Ectodermal cell (in vitro differentiated cells): Measurements from ENCODE around the gene NOP16.
A peak's percentile ranks its signal among the peaks of the same experiment; 100 is the strongest.

Source experiments
- H3K27ac ChIP-seq: 2 replicates; pipeline ENCODE4 v1.7.0; 2013; ENCODE audit warnings: mild to moderate bottlenecking, low read depth, low read length; ENCODE audit not compliant: insufficient read depth, poor library complexity, severe bottlenecking
- H3K27me3 ChIP-seq: 2 replicates; pipeline ENCODE4 v1.7.0; 2013; ENCODE audit warnings: mild to moderate bottlenecking, low read length; ENCODE audit not compliant: insufficient read depth, control insufficient read depth, poor library complexity, severe bottlenecking
- H3K36me3 ChIP-seq: one replicate; pipeline ENCODE4 v1.7.0; 2013; ENCODE audit warnings: low read length; ENCODE audit not compliant: control insufficient read depth, insufficient read depth
- H3K4me1 ChIP-seq: one replicate; pipeline ENCODE4 v1.7.0; 2013; ENCODE audit warnings: low read length; ENCODE audit not compliant: control insufficient read depth, insufficient read depth
- H3K4me3 ChIP-seq: 2 replicates; pipeline ENCODE4 v1.7.0; 2013; ENCODE audit warnings: low read depth, low read length, control low read depth; ENCODE audit not compliant: insufficient read depth
- H3K9me3 ChIP-seq: 2 replicates; pipeline ENCODE4 v1.7.0; 2013; ENCODE audit warnings: mild to moderate bottlenecking, low read length, moderate library complexity; ENCODE audit not compliant: control insufficient read depth
- WGBS, 2 experiments: methylation state at CpG; one replicate each; pipeline ENCODE4 v1.1.7; 2013; ENCODE audit warnings: missing lambda C conversion rate in 2 of 2; 5-methylcytosine and 5-hydroxymethylcytosine counted together

NOP16 gene

DNA sequence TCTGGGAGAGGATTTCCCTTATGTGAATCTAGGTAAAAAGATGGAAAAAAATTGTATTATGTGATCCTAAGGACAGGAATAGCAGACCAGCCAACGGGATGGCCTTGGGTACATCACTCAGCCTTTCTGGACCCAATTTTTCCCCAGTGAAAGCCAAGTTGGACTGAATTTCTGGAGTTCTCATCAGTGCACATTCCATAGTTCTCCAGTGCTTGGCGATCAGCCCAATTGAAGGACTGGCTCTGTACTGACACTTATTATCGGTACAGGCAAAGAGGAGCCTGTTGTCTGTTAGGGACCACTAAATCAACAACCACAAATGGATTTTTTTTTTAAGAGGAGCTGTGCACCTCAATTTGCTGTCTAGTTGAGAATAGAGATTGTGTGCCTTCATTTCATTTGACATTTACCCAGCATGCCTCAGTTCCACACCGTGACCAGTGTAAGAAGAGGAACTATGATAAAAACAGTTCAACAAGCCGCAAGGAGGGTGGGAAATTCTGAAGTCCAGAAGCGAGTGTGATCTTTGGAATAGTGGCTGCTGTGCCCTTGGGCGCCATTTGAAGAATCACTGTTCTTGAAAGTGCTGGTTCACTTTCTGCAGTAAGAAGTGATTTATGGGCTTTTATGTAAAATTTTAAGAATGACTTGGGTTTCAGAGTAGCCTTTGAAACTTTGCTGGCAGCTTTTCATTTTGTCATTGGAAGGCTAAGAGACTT, 15.1 kb downstream of the NOP16 start:
- H3K4me1 ChIP-seq, result no peaks in the 10 kb centered on the region
- WGBS, 2 experiments, result 94 to 95% methylated on average over 7 of the region's 7 CpGs
- H3K36me3 ChIP-seq, result no peaks in the 10 kb centered on the region
- no peak overlapping the region for H3K4me3 ChIP-seq
- no peaks in the 10 kb centered on the region for H3K27me3 ChIP-seq
- no peaks in the 10 kb centered on the region for H3K9me3 ChIP-seq
- H3K27ac ChIP-seq, result no peak overlapping the region

DNA sequence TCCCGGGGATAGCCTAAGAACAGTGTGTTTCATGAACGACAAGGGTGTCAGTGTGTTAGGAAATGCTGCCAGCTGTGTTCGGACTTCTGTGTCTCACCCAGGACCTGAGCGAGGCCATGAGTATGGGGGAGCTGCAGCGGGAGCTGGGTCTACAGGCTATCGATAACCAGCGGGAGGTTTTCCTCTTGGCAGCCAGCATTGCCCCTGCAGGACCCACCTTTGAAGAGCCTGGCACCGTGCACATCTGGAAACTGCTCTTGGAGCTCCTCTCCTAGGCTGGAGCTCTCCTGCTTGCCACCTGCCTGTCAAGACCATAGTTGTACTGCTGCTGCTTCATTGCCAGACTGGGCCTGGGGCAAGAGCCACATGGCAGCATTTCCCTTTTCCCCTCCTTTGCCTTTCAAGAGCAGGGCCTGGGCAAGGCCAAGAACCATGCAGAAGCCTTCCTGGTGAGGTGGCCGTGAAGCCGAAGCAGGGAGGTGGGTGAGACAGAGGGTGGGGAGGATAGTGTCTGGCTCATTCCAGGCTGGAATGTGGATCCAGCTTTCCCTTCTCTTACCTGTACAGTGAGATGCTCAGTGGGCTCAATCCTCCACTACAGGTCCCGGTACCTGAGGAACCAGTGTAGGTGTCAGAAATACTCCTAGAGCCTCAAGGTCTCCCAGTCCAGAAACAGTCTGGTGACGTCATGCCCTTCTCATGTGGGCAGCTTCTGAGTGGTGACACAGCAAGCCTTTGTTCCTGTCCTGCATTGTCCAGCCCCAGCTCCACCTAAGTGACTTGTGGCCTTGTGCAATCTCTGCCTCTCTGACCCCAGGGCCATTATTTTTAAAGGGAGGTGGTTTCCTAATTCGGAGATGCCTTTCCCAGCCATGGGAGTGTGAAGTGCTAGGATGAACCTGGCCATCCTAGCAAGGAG, 16.5 kb downstream of the NOP16 start:
- Histone ChIP-seq H3K4me3 (no peak overlapping the region), H3K36me3 (peaks cover 6% of the 10 kb centered on the region), H3K27ac (no peak overlapping the region), H3K9me3 (no peaks in the 10 kb centered on the region), H3K27me3 (peaks cover 6% of the 10 kb centered on the region), H3K4me1 (no peaks in the 10 kb centered on the region)
- 93 to 94% methylated on average over 13 of the region's 13 CpGs for WGBS, 2 experiments

DNA sequence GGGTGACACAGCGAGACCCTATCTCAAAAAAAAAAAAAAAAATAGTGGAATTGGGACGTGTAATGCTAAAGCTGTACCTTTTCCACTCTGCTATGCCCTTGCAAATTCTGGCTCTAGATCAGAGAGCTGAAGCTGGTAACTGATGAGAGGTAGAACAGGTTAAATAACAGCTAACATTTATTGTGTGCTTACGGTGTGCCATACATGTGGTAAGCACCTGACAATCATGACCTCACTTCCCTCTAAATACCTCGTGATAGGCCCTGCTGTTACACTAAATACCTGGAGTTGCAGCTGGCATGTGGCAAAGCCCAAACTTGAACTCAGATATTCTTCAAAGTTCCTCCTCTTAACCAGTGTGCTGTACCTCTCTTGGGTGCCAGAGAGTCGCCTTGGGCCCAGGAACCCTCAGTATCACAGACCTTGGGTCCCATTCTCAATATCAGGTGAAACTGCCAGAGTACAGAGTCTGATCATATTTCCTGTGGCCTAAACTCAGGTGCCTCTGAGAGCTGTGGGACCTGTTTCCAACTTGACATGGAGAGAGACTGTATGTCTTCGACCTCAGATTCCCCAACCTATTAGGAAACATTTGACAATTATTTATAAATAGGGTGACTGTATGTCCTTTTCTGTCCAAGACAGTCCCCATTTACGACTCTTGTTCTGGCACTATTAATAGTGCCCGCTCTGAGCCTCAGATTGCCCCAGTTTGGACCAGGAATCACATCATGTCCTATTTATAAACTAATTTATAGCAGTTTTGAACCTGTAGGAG, 18.3 kb downstream of the NOP16 start:
- H3K27me3 ChIP-seq, result peaks cover 24% of the 10 kb centered on the region
- no peaks in the 10 kb centered on the region for H3K9me3 ChIP-seq
- H3K36me3 ChIP-seq, result peaks cover 6% of the 10 kb centered on the region
- H3K27ac ChIP-seq, result no peak overlapping the region
- no peaks in the 10 kb centered on the region for H3K4me1 ChIP-seq
- WGBS, 2 experiments, result 92 to 94% methylated on average over 8 of the region's 8 CpGs
- H3K4me3 ChIP-seq, result no peak overlapping the region

DNA sequence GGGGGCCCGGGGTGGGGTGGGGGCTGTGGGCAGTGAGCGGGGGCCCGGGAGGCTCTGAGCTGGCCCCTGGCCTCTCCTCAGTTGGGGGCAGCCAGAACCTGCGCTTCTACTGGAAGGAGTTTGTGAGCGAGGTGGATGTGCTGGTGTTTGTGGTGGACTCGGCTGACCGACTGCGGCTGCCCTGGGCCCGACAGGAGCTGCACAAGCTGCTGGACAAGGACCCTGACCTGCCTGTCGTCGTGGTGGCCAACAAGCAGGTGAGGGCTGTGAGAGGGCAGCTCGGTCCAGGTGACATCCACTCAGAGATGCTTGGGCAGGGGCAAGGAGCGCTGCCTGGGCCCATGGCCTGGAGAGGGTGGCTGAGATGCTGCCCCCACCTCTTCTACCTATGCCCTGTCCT, 19.7 kb downstream of the NOP16 start:
- Histone ChIP-seq H3K9me3 (no peaks in the 10 kb centered on the region), H3K27me3 (peaks cover 38% of the 10 kb centered on the region), H3K4me3 (no peak overlapping the region), H3K36me3 (peaks cover 6% of the 10 kb centered on the region), H3K4me1 (no peaks in the 10 kb centered on the region), H3K27ac (no peak overlapping the region)
- WGBS, 2 experiments, result 92 to 95% methylated on average over 13 of the region's 13 CpGs

DNA sequence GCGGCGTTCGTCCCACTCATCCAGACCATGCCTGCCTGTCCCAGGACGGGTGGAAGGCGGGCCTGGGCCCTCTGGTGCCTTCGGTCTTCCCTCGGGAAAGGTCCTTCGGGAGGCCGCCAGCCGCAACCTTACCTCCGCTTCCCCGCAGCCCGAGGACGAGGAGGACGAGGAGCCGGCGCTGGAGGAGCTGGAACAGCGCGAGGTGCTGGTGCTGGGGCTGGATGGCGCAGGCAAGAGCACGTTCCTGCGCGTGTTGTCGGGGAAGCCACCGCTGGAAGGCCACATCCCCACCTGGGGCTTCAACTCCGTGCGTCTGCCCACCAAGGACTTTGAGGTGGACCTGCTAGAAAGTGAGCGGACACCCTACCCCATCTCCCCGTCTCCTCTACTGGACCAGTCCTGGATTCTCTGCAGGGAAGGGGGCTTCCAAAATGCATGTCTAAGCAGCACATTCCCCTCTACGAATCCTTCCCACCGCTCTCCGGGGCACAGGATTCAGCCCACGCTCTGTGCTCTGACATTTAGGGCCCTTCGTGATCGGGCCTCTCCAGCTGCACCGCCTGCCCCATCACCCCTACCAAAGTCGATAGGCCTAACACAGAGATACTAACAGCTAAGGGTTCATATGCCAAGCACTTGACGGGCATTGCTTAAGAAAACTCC, 22.0 kb downstream of the NOP16 start:
- 30% methylated on average over 38 of the region's 38 CpGs for WGBS, 2 experiments
- no peak overlapping the region for H3K27ac ChIP-seq
- H3K36me3 ChIP-seq, result peaks cover 6% of the 10 kb centered on the region
- H3K4me1 ChIP-seq, result no peaks in the 10 kb centered on the region
- no peaks in the 10 kb centered on the region for H3K9me3 ChIP-seq
- H3K27me3 ChIP-seq, result peaks cover 59% of the 10 kb centered on the region
- H3K4me3 ChIP-seq, result peak overlapping the region; percentile 70

DNA sequence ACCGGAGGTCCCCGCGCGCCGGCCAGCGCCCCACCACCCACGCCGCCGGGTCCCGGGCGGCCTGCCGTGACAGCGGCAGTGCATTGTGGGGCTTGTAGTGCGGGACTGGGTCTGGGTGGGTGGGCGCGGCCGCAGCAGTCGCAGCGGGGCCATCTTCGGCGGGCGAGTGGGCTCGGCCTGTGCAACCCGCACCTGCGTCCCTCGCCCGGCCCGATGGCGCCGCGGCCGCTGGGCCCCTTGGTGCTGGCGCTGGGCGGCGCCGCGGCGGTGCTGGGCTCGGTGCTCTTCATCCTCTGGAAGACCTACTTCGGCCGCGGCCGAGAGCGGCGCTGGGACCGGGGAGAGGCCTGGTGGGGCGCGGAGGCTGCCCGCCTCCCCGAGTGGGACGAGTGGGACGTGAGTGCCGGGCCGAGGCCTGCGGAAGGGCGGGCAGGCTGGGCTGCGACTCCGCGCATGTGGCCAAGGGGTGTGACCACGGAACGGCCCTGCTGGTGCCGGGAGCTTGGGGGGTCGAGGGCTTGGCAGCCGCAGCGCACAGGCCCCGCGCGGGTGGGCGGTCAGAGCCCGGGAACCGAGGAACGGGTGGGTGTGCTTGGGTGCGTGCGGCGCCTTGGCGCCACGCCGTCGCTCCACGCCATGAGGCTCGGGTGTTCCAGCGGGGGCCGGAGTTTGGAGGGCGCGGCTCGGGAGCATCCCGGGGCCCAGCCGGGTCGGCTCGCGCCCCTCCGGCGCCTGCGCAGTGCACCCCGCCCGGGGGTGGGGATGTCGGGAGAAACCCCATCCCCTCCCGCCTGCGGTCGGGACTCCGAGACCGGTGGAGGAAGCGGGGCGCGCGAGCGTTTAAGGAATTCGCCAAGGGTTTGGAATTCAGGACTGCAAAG, 22.8 kb downstream of the NOP16 start, which contains the start of gene ARL10:
ARL10 (plus strand) TSS at position 137 of the 881 bp plus-strand sequence; CDS start at position 214, 77 bp downstream.
- Histone ChIP-seq H3K4me1 (no peaks in the 10 kb centered on the region), H3K36me3 (peaks cover 6% of the 10 kb centered on the region), H3K9me3 (no peaks in the 10 kb centered on the region), H3K4me3 (peak within 1 kb of the TSS; percentile 70), H3K27ac (no peak within 1 kb of the TSS), H3K27me3 (peaks cover 59% of the 10 kb centered on the region)
- 0% methylated on average over 108 of the region's 108 CpGs for WGBS, 2 experiments

DNA sequence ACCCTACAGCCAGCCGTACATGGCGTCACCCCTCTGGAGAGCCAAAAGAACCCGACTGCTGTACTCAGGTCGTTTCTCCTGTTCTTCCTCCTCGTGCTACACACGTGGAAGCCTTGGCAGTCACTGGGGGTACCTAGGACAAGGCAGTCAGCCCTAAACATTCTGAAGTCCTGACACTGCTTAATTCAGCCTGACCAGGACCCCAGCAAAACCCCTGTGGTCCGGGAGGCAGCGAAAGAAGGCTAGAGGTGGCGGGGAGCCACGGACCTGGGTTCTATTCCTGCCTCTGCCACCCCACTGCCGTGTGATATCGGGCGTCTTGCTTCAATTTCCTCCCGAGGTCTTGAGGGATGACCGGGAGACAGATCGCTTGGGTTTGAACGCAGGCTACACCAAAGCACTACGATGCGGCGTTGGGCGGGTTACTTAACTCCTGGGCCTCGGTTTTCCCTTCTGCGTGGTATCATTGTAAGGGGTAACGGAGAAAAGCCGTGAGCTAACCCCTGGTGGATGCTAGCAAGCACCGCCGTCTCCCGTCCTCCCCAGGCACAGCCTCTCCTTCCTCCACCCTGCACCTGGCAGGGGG, 23.5 kb downstream of the NOP16 start:
- Histone ChIP-seq H3K27ac (no peak overlapping the region), H3K4me1 (no peaks in the 10 kb centered on the region), H3K36me3 (peaks cover 6% of the 10 kb centered on the region), H3K9me3 (no peaks in the 10 kb centered on the region), H3K27me3 (peaks cover 59% of the 10 kb centered on the region), H3K4me3 (peak overlapping the region; percentile 70)
- WGBS, 2 experiments, result 41% methylated on average over 27 to 28 of the region's 28 CpGs

DNA sequence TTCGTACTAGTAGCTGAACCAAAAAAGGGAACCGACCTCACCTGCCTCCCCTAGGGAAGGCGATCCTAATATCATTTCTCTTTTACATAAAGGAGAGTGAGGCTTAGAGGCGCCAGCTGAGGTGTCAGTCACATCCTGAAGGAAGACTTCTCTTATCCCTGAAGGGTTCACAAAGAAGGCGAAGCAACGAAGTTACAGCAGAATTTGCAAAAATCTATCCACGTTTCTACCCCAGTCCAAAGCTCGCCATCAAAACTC, 26.2 kb downstream of the NOP16 start:
- Histone ChIP-seq H3K27ac (no peak overlapping the region), H3K4me3 (peak overlapping the region; percentile 99), H3K9me3 (no peaks in the 10 kb centered on the region), H3K4me1 (no peaks in the 10 kb centered on the region), H3K36me3 (peaks cover 7% of the 10 kb centered on the region), H3K27me3 (peaks cover 55% of the 10 kb centered on the region)
- 51 to 54% methylated on average over 8 of the region's 8 CpGs for WGBS, 2 experiments
